Coronary artery (tissue), 2 donors: ENCODE data around the gene ADAMTS2.
A peak's percentile ranks its signal among the peaks of the same experiment; 100 is the strongest.

Source experiments
- DNase-seq: peaks from one replicate; pipeline ENCODE4 v3.0.0-alpha.2; 2017; ENCODE audit warnings: low spot score
- H3K27ac ChIP-seq, 2 donors: fragments of 200-600 bp; sonication (generic); one replicate each; pipeline ENCODE4 v1.5.1; 2016 to 2019
- H3K4me3 ChIP-seq: fragments of 200-600 bp; sonication (generic); 2 replicates; pipeline ENCODE4 v1.5.1; 2016; ENCODE audit warnings: mild to moderate bottlenecking, moderate library complexity
- TF ChIP-seq, protein P1 (sequence below): fragments of 200-600 bp; sonication (generic); IDR thresholded peaks from one replicate; pipeline ENCODE4 v1.5.1; 2019; ENCODE audit warnings: antibody characterized with exemption

Gene ADAMTS2

DNA sequence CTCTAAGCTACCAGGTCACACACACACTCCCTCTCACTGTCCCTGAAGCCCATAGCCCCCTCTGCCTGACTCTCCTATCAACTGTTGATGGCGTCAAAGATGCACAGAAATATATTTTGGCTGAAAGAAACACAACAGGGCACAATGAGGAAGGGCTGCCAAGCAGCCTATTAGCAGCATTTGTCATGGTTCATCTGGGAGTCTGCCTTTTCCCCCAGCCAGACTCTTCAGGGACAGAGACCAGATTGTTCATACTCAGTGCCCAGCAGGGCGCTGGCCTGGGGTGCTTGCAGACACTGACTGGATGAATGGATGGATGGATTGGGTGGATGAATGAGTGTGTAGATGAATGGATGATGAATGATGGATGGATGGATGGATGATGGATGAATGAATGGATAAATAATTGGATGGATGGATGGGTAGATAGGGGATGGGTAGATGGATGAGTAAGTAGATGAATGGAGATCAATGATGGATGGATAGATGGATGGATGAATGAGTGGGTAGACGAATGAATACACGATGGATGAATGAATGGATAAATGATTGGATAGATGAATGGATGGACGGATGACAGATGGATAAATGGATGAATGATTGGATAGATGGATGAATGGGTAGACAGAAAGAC, 90.5 kb downstream of the ADAMTS2 start:
- peak; percentile 24 for DNase-seq
- TF ChIP-seq, protein P1, sequence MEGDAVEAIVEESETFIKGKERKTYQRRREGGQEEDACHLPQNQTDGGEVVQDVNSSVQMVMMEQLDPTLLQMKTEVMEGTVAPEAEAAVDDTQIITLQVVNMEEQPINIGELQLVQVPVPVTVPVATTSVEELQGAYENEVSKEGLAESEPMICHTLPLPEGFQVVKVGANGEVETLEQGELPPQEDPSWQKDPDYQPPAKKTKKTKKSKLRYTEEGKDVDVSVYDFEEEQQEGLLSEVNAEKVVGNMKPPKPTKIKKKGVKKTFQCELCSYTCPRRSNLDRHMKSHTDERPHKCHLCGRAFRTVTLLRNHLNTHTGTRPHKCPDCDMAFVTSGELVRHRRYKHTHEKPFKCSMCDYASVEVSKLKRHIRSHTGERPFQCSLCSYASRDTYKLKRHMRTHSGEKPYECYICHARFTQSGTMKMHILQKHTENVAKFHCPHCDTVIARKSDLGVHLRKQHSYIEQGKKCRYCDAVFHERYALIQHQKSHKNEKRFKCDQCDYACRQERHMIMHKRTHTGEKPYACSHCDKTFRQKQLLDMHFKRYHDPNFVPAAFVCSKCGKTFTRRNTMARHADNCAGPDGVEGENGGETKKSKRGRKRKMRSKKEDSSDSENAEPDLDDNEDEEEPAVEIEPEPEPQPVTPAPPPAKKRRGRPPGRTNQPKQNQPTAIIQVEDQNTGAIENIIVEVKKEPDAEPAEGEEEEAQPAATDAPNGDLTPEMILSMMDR = no peak

DNA sequence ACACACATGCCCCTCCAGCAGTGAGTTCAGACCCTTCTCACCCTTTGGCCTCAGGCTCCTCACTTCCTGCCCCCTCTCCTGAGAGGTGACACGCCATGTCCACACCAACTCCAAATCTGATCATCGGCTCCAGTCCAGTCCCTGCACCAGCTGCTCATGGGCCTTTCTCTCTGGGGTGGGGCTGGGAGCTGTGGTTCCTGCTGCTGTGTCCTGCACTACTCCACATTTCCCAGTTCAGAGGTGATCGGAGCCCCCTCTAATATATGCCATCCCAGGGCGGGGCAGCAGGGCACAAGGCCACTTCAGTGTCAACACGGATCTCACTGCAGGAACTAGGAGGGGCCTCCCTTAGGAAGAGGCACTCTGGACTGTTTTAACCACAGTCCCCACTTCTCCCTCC, 91.5 kb downstream of the ADAMTS2 start:
- Histone ChIP-seq H3K27ac (no peak overlapping the region), H3K4me3 (no peak overlapping the region)
- TF ChIP-seq, protein P1 = no peak
- DNase-seq = peak; percentile 64

More for the DNA sequence above, 90.5 kb downstream of the ADAMTS2 start:
- Histone ChIP-seq H3K4me3 (no peak overlapping the region), H3K27ac (no peak overlapping the region)

DNA sequence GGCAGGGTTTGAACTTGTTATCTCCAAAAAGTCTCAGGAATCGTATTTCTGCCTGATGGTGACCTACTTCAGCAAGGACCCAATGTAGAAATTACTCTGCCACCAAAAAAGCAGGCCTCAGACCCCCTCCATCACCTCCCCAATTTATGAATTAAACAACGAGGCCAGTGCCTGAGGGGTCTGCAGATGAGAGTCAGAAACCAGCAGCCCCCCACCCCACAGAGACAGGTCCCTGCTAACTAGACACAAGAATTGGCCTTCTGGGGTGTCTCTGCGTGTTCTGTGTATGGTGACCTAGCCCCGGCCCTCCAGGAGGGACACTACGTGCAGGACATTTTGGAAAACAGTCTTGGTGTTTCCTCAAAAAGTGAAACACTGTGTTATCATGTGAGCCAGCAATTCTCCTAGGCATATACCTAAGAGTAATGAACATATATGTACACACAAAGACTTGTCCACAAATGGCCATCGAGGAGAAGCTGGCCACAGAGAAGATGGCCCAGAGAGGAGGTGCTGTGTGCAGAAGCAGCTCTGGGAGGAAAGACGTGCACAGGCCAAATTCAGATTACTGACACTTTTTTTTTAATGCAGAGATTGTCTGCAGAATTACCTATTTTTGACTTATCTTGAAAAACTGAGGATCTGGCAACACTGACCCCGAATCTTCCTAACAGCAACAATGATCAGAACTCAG, 93.8 kb downstream of the ADAMTS2 start:
- peak; percentile 53 for DNase-seq
- no peak overlapping the region for H3K27ac ChIP-seq
- H3K4me3 ChIP-seq = no peak overlapping the region
- TF ChIP-seq, protein P1 = no peak

DNA sequence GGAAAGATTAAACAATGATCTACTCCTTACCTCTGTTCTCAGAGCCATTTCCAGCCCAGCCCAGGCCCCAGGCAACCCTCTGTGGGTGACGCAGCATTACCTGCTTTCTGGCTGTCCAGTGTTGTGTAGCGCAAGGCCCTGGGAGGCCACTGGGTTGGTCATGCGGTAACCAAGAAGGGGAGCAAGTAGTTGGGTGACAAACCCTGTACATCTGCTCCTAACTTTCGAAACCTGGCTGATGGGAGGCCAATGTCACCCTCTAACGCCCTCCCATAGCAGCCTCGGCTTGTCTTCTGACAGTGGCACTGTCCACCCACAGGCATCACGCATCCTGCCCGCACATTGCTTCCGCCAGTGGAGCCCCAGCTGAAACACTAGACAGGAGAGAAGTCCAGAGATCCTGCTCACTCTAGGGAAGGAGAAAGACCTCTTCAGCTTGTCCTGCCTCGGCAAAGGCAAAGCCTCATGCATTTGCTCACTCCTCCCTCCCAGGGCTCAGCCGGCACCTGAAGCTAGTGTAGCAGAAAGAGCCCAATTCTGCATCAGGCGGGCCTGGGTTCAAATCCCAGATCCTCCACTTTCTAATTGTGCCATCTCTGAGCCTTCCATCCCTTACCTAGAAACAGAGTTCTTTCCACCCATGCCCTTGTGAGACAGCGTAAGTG, 94.6 kb downstream of the ADAMTS2 start:
- peak; percentile 62 for DNase-seq
- Histone ChIP-seq H3K27ac (no peak overlapping the region), H3K4me3 (no peak overlapping the region)
- TF ChIP-seq, protein P1 = no peak

DNA sequence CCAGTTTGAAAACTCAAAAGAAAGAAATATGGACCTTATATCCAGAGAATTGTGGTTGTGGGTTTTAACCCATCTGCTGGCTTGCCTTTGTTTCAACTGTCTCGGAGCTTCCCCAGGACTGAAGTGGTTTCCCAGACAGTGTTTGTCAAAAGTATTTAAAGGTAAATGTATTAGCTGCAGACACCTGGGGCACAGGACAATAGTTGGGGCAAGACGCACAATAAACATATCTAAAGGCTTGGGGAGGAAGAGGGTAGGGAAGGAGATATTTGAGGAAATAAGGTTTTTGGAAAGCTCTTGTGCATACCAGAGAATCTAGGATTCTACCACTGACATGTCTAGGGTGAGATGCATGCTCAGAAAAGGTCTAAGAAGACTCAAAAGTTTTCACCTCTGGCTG, 99.0 kb downstream of the ADAMTS2 start:
- DNase-seq = no peak
- TF ChIP-seq, protein P1 = no peak
- Histone ChIP-seq H3K4me3 (no peak overlapping the region), H3K27ac (no peak overlapping the region)

DNA sequence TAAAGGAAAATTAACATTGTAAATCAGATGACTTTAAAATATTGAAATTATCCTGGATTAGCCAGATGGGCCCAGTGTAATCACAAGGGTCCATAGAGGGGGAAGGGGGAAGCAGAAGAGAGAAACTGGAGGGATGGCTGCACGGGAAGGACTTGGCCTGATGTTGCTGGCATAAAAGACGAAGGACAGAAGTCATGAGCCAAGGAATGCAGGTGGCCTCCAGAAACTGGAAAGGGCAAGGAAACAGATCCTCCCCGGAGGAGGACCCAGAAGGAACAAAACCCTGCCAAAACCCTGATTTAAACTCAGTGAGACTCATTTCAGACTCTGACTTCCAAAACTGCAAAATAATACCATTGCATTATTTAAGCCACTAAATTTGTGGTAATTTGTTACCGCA, 100.2 kb downstream of the ADAMTS2 start:
- H3K27ac ChIP-seq = no peak overlapping the region
- H3K4me3 ChIP-seq = no peak overlapping the region
- DNase-seq = peak; percentile 16
- TF ChIP-seq, protein P1 = no peak
